K562 (cell line): ENCODE measurements around the gene AGMO. TPM values are rescaled to one million over a fixed set of nuclear protein-coding genes. Genes with fewer than 3 reads are reported as not detected.

Experiments used
- ATAC-seq: fragments of 200-7000 bp; cut with Tn5 transposase; 3 replicates; pipeline ENCODE4 v1.9.1; 2020; ENCODE audit warnings: moderate library complexity
- BruUV-seq: library from RNA; stranded (reverse); fragments of 400-500 nt; replicated peaks from 2 replicates; lab custom pipeline; 2021; lab: Mats Ljungman, UMichigan
- CTCF ChIA-PET: fragments of 300-600 bp; formaldehyde crosslinking; extraction: SDS; loops from one replicate; lab custom pipeline; 2021; ENCODE audit warnings: low intra/inter-chr PET ratio; lab: Yijun Ruan, JAX
- POLR2A ChIA-PET: fragments of 300-600, 350-650 bp; sonication (Branson Sonifier 250); formaldehyde crosslinking; extraction: SDS; loops from one replicate; lab custom pipeline; 2021; ENCODE audit warnings: antibody characterized with exemption, inconsistent platforms; lab: Yijun Ruan, JAX
- DNase-seq, 4 experiments: peaks; one replicate each; pipeline versions ENCODE4 v3.0.0 to v3.0.0-alpha.2; 2011 to 2018; ENCODE audit warnings: low spot score in 3 of 4, mixed read lengths in 3 of 4; ENCODE audit errors: extremely low read depth in 1 of 4
- FAIRE-seq: peaks from 2 replicates; lab custom pipeline; 2011; peaks lifted over from hg19 to GRCh38; lab: Jason Lieb, UNC
- H2AFZ ChIP-seq: 2 replicates; pipeline ENCODE4 v1.6.0; 2011; ENCODE audit warnings: low read depth, low read length, control low read depth, inconsistent platforms
- H3K27ac ChIP-seq: fragments of 200-600 bp; 3 replicates; pipeline ENCODE4 v1.8.0; 2011; ENCODE audit warnings: low read depth, mild to moderate bottlenecking, control low read depth, inconsistent platforms, low read length, moderate library complexity, mixed read lengths; ENCODE audit errors: extremely low read depth
- H3K27me3 ChIP-seq, 2 experiments: fragments of 300-600 bp in 1 of 2; 2 replicates in 1 of 2; 3 replicates in 1 of 2; pipeline versions ENCODE4 v1.6.0 to v1.8.0; 2011; ENCODE audit warnings: inconsistent platforms in 2 of 2, low read length in 2 of 2, mild to moderate bottlenecking in 1 of 2, mixed read lengths in 1 of 2, moderate library complexity in 1 of 2; ENCODE audit not compliant: control insufficient read depth in 2 of 2, insufficient read depth in 2 of 2
- H3K36me3 ChIP-seq: fragments of 300-600 bp; 3 replicates; pipeline ENCODE4 v1.8.0; 2011; ENCODE audit warnings: mild to moderate bottlenecking, low read length, inconsistent platforms; ENCODE audit not compliant: control insufficient read depth, insufficient read depth
- H3K4me1 ChIP-seq, 2 experiments: fragments of 200-600 bp in 1 of 2; replicated peaks in 1 of 2; 2 replicates in 1 of 2; 3 replicates in 1 of 2; pipeline versions ENCODE4 v1.5.1 to v1.8.0; 2011; ENCODE audit warnings: inconsistent platforms in 2 of 2, low read length in 2 of 2, mild to moderate bottlenecking in 1 of 2, mixed read lengths in 1 of 2, moderate library complexity in 1 of 2; ENCODE audit not compliant: control insufficient read depth in 2 of 2, insufficient read depth in 2 of 2
- H3K4me2 ChIP-seq: 2 replicates; pipeline ENCODE4 v1.6.1; 2011; ENCODE audit warnings: low read length, control low read depth, inconsistent platforms, mixed read lengths; ENCODE audit not compliant: insufficient read depth
- H3K4me3 ChIP-seq: fragments of 200-600 bp; sonication (generic), shearing (Covaris generic); 2 replicates; pipeline ENCODE4 v1.5.1; 2016; ENCODE audit warnings: control low read depth, inconsistent platforms
- H3K79me2 ChIP-seq: fragments of 200-600 bp; 3 replicates; pipeline ENCODE4 v1.8.0; 2011; ENCODE audit warnings: low read length, inconsistent platforms; ENCODE audit not compliant: control insufficient read depth, insufficient read depth
- H3K9ac ChIP-seq, 2 experiments: 2 replicates each; pipeline versions ENCODE4 v1.6.0 to v1.6.1; 2011; ENCODE audit warnings: low read depth in 2 of 2, low read length in 2 of 2, control low read depth in 1 of 2, inconsistent platforms in 1 of 2, mild to moderate bottlenecking in 1 of 2, mixed read lengths in 1 of 2; ENCODE audit not compliant: insufficient read depth in 1 of 2
- H3K9me1 ChIP-seq: one replicate; pipeline ENCODE4 v1.6.0; 2011; ENCODE audit warnings: inconsistent platforms, mild to moderate bottlenecking, low read length, moderate library complexity; ENCODE audit not compliant: control insufficient read depth, insufficient read depth
- H3K9me3 ChIP-seq: replicated peaks from 2 replicates; pipeline ENCODE4 v1.5.1; 2011; ENCODE audit warnings: low read depth, low read length, inconsistent platforms; ENCODE audit not compliant: control insufficient read depth, insufficient read depth
- H4K20me1 ChIP-seq: replicated peaks from 2 replicates; pipeline ENCODE4 v1.6.1; 2011; ENCODE audit warnings: low read length, inconsistent platforms, mixed read lengths; ENCODE audit not compliant: control insufficient read depth, insufficient read depth
- E2F3 ChIP-seq: fragments of 250-450 bp; sonication (Bioruptor Pico); IDR thresholded peaks from 2 replicates; pipeline ENCODE4 v1.4.0; 2020; ENCODE audit warnings: mild to moderate bottlenecking
- ETV5 ChIP-seq: sonication (generic); formaldehyde crosslinking; IDR thresholded peaks from 2 replicates; pipeline ENCODE4 v1.4.0; 2020; ENCODE audit warnings: low read depth, mild to moderate bottlenecking, missing genetic modification reagents
- HIVEP1 ChIP-seq: fragments of 250-450 bp; sonication (Bioruptor Pico); IDR thresholded peaks from 2 replicates; pipeline ENCODE4 v1.4.0; 2020; ENCODE audit warnings: mild to moderate bottlenecking
- JUND ChIP-seq, 2 experiments: IDR thresholded peaks; 2 replicates in 1 of 2; 3 replicates in 1 of 2; pipeline ENCODE4 v1.6.1; 2011; ENCODE audit warnings: borderline replicate concordance in 2 of 2, low read depth in 2 of 2, low read length in 2 of 2, improper control_type of control experiment in 1 of 2, missing biosample characterization in 1 of 2, missing genetic modification characterization in 1 of 2, missing genetic modification reagents in 1 of 2
- MEF2D ChIP-seq: conservative IDR thresholded peaks from 2 replicates; pipeline ENCODE4 v1.6.1; 2016; ENCODE audit warnings: low read depth, missing genetic modification characterization, missing compliant biosample characterization
- NCOA4 ChIP-seq: fragments of 450-650 bp; IDR thresholded peaks from 2 replicates; pipeline ENCODE4 v1.6.1; 2018; ENCODE audit warnings: mild to moderate bottlenecking; ENCODE audit not compliant: partially characterized antibody
- NR2C2 ChIP-seq, 2 experiments: fragments of 200-800 bp in 1 of 2; sonication (Bioruptor generic) in 1 of 2; sonication (generic) in 1 of 2; formaldehyde crosslinking in 1 of 2; IDR thresholded peaks; 2 replicates each; pipeline versions ENCODE4 v1.6.1 to v1.8.0; 2016 to 2022; ENCODE audit warnings: mild to moderate bottlenecking in 1 of 2, missing compliant biosample characterization in 1 of 2, missing genetic modification characterization in 1 of 2, missing genetic modification reagents in 1 of 2
- SREBF2 ChIP-seq: sonication (generic); formaldehyde crosslinking; IDR thresholded peaks from 2 replicates; pipeline ENCODE4 v1.4.0; 2020; ENCODE audit warnings: mild to moderate bottlenecking, missing genetic modification reagents
- ZKSCAN3 ChIP-seq: fragments of 250-450 bp; sonication (Bioruptor Pico); IDR thresholded peaks from 2 replicates; pipeline ENCODE4 v1.4.0; 2020
- ZNF124 ChIP-seq: sonication (generic); formaldehyde crosslinking; IDR thresholded peaks from 2 replicates; pipeline ENCODE4 v1.8.1; 2022; ENCODE audit warnings: missing genetic modification reagents
- ZNF175 ChIP-seq: fragments of 200-800 bp; sonication (Bioruptor generic); IDR thresholded peaks from 2 replicates; pipeline ENCODE4 v1.6.1; 2016; ENCODE audit warnings: low read depth, mild to moderate bottlenecking, missing genetic modification characterization, missing compliant biosample characterization
- ZNF41 ChIP-seq: fragments of 250-450 bp; sonication (Bioruptor Pico); conservative IDR thresholded peaks from 2 replicates; pipeline ENCODE4 v1.4.0; 2020; ENCODE audit warnings: mild to moderate bottlenecking
- ZNF431 ChIP-seq: sonication (generic); formaldehyde crosslinking; IDR thresholded peaks from 2 replicates; pipeline ENCODE4 v1.8.0; 2022; ENCODE audit warnings: mild to moderate bottlenecking, missing genetic modification reagents
- ZNF445 ChIP-seq: fragments of 250-450 bp; sonication (Bioruptor Pico); IDR thresholded peaks from 2 replicates; pipeline ENCODE4 v1.4.0; 2020; ENCODE audit warnings: low read depth, mild to moderate bottlenecking, moderate library complexity
- WGBS: fragments of 100-300 bp; shearing (Covaris generic); methylation state at CpG from one replicate; pipeline ENCODE4 v1.1.6; 2016; ENCODE audit warnings: low coverage, mixed read lengths; ENCODE audit not compliant: insufficient coverage; ENCODE audit errors: missing lambda C conversion rate; 5-methylcytosine and 5-hydroxymethylcytosine counted together
- in situ Hi-C: fragments of 300-500 bp; cut with MboI; formaldehyde crosslinking; loops from 4 replicates; pipeline ENCODE4 v1.15.0; 2018; ENCODE audit warnings: inconsistent platforms, mixed read lengths
- intact Hi-C: fragments of 100-400 bp; cut with micrococcal nuclease; formaldehyde crosslinking; loops from 2 replicates; pipeline ENCODE4 v1.14.2; 2022
- polyA plus RNA-seq, 8 experiments: library from polyadenylated mRNA; depleted of rRNA in 4 of 8; stranded (reverse) in 5 of 8; unstranded in 3 of 8; fragments of >200 nt; fragmentation: Nextera tagmentation in 2 of 8; fragmentation: Illumina TruSeq in 1 of 8; extraction: Ambion mirVana in 2 of 8; extraction: Trizol in 1 of 8; gene quantifications; 2 replicates each; pipeline versions ENCODE4 v1.2.1 to v1.2.3, GENCODE V29; 2011 to 2014; ENCODE audit warnings: inconsistent platforms in 1 of 8, missing spikeins in 1 of 8
- total RNA-seq, 7 experiments: library from RNA; depleted of rRNA in 6 of 7; stranded (reverse); fragments of >200 nt in 6 of 7; fragmentation: Illumina TruSeq in 2 of 7; extraction: Trizol in 2 of 7; gene quantifications; 2 replicates each; pipeline versions ENCODE4 v1.2.1 to v1.2.3, GENCODE V29; 2011 to 2021; ENCODE audit warnings: low replicate concordance in 1 of 7
- TF ChIP-seq, protein P1 (sequence below): fragments of 450-650 bp; IDR thresholded peaks from 2 replicates; pipeline ENCODE4 v1.6.1; 2017; ENCODE audit warnings: antibody characterized with exemption

The AGMO gene
- total and polyA plus RNA-seq, 9 of the 15 experiments (the other 6 are each of a cell fraction or from before 2014, with no cell fraction given): 0.30 to 1.4 (median 0.69) TPM; not detected in 1

DNA sequence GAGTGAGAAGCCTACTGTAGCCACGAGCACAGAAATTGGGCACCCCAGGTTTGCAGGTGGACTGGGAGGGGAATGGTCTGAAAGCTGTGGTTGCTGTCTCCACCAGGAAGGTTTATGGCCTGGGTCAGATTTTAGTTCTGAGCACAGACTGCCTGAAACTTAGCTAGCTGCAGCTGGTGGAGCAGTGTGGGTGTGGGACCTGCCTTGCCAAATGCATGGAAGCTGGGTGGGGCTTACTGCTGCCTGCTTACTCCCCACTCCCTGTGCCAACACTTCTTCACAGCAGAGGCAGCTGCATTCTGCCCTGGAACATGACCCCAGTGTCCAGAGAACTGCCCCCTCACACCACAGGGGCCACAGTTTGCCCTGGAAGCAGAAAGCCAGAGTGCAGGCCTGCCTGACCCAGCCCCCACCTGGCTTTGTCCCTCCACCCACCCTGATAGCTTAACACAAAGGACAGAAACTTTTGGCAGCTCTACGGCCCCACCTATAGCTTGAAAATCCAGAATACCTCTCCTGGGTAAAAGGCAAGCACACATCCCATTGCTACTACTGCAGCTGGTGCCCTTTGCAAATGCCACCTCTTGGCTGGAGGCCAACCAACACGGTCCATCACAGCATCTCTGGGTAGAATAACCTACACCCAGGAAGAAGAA is 281.6 kb downstream of the AGMO start:
- no peak for ATAC-seq
- H3K9me1 ChIP-seq: no peaks in the 10 kb centered on the region
- POLR2A ChIA-PET: no interaction called here
- no peak overlapping the region for H3K4me2 ChIP-seq
- no peak for FAIRE-seq
- H3K4me1 ChIP-seq: no peaks in the 10 kb centered on the region
- WGBS: 0% methylated on average over 3 of the region's 3 CpGs
- DNase-seq: no peak
- in situ Hi-C loops (no loop called here), intact Hi-C loops (no loop called here)
- no peaks in the 10 kb centered on the region for H3K36me3 ChIP-seq
- BruUV-seq: no TSS peak
- H2AFZ ChIP-seq: no peak overlapping the region
- H3K9ac ChIP-seq: no peak overlapping the region
- CTCF ChIA-PET: no interaction called here
- no peaks in the 10 kb centered on the region for H3K79me2 ChIP-seq
- peaks cover 2% of the 10 kb centered on the region; the same call in 1 of the 2 replicates for H3K9me3 ChIP-seq
- no peaks in the 10 kb centered on the region for H4K20me1 ChIP-seq
- no peaks in the 10 kb centered on the region for H3K27me3 ChIP-seq
- H3K4me3 ChIP-seq: no peak overlapping the region
- TF ChIP-seq NCOA4 (no peak), ZNF124 (no peak), HIVEP1 (CRISPR knock-in tag) (no peak), E2F3 (CRISPR knock-in tag) (no peak), ZNF41 (no peak), ZNF445 (CRISPR knock-in tag) (no peak)
- H3K27ac ChIP-seq: no peak overlapping the region

DNA sequence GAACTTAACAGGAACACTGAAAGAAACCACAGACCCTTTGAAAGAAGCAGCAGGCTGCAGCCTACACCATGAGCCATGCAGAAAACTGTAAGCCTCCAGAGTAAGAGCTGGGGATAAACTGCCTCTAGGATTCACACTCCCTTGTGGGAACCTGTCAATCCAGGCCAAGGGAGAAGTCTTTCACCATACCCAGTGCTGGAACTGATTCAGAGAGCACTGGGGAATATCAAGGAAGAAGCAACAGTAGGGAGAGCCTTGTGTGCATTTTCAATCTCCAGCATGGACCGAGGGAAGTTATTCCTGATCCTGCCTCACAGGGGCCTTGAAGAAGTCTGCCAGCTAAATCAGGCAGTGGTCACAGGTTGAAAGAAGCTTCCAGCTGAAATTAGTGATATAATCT is 282.2 kb downstream of the AGMO start:
- H3K36me3 ChIP-seq: no peaks in the 10 kb centered on the region
- H3K4me3 ChIP-seq: no peak overlapping the region
- H3K9me3 ChIP-seq: peaks cover 2% of the 10 kb centered on the region; the same call in 1 of the 2 replicates
- CTCF ChIA-PET: no interaction called here
- no peak overlapping the region for H3K27ac ChIP-seq
- POLR2A ChIA-PET: no interaction called here
- 0% methylated on average over 1 of the region's 1 CpG for WGBS
- no peaks in the 10 kb centered on the region for H3K27me3 ChIP-seq
- no peak overlapping the region for H2AFZ ChIP-seq
- in situ Hi-C loops: no loop called here
- no peaks in the 10 kb centered on the region for H3K79me2 ChIP-seq
- H3K4me1 ChIP-seq: no peaks in the 10 kb centered on the region
- H3K4me2 ChIP-seq: no peak overlapping the region
- H3K9ac ChIP-seq: no peak overlapping the region
- H3K9me1 ChIP-seq: no peaks in the 10 kb centered on the region
- DNase-seq (no peak), ATAC-seq (no peak), FAIRE-seq (no peak)
- BruUV-seq: no TSS peak
- intact Hi-C loops: no loop called here
- no peaks in the 10 kb centered on the region for H4K20me1 ChIP-seq
- no peak for TF ChIP-seq MEF2D (tag)
- no peak for TF ChIP-seq ZNF175
- TF ChIP-seq ZNF431 (CRISPR knock-in tag): no peak
- no peak for TF ChIP-seq NR2C2 (CRISPR knock-in tag; IDR thresholded peaks at IDR 0.05)
- no peak for TF ChIP-seq NR2C2 (tag; IDR thresholded peaks at IDR 0.05)
- TF ChIP-seq JUND (IDR thresholded peaks at IDR 0.05; ENCODE audit: borderline replicate concordance, low read depth, low read length): no peak
- TF ChIP-seq JUND (tag; IDR thresholded peaks at IDR 0.05; ENCODE audit: borderline replicate concordance, low read depth, low read length): no peak
- TF ChIP-seq ZKSCAN3 (CRISPR knock-in tag): no peak
- no peak for TF ChIP-seq ETV5 (CRISPR knock-in tag)
- no peak for TF ChIP-seq SREBF2 (CRISPR knock-in tag)
- TF ChIP-seq, protein P1, sequence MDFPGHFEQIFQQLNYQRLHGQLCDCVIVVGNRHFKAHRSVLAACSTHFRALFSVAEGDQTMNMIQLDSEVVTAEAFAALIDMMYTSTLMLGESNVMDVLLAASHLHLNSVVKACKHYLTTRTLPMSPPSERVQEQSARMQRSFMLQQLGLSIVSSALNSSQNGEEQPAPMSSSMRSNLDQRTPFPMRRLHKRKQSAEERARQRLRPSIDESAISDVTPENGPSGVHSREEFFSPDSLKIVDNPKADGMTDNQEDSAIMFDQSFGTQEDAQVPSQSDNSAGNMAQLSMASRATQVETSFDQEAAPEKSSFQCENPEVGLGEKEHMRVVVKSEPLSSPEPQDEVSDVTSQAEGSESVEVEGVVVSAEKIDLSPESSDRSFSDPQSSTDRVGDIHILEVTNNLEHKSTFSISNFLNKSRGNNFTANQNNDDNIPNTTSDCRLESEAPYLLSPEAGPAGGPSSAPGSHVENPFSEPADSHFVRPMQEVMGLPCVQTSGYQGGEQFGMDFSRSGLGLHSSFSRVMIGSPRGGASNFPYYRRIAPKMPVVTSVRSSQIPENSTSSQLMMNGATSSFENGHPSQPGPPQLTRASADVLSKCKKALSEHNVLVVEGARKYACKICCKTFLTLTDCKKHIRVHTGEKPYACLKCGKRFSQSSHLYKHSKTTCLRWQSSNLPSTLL: no peak
- no peak for TF ChIP-seq HIVEP1 (CRISPR knock-in tag)
